Adrenal gland (tissue), 12 donors: ENCODE measurements around the gene LINGO4. TPM values are rescaled to one million over a fixed set of nuclear protein-coding genes. Genes with fewer than 3 reads are reported as not detected.

Source experiments
- DNase-seq, 7 donors: peaks; one replicate each; pipeline ENCODE4 v3.0.0-alpha.2; 2019 to 2020
- H3K27ac ChIP-seq, 5 donors: fragments of 200-600 bp; sonication (generic) in 4 of 5; 1 replicate in 3 of 5; 2 replicates in 2 of 5; pipeline versions ENCODE4 v1.5.1 to v1.8.0; 2016 to 2020; ENCODE audit warnings: mild to moderate bottlenecking in 1 of 5
- H3K27me3 ChIP-seq: fragments of 200-600 bp; 2 replicates; pipeline ENCODE4 v1.8.0; 2021
- H3K36me3 ChIP-seq, 2 donors: fragments of 200-600 bp; replicated peaks in 1 of 2; 1 replicate in 1 of 2; 2 replicates in 1 of 2; pipeline versions ENCODE4 v1.5.1 to v1.8.0; 2018 to 2022
- H3K4me1 ChIP-seq, 2 donors: fragments of 200-600 bp; replicated peaks in 1 of 2; 1 replicate in 1 of 2; 2 replicates in 1 of 2; pipeline versions ENCODE4 v1.5.1 to v1.8.0; 2018 to 2021
- H3K4me3 ChIP-seq, 4 donors: fragments of 200-600 bp; sonication (generic) in 3 of 4; one replicate each; pipeline ENCODE4 v1.5.1; 2016 to 2018
- H3K9me3 ChIP-seq, 3 donors: fragments of 200-600 bp; sonication (generic) in 1 of 3; replicated peaks in 1 of 3; 1 replicate in 2 of 3; 2 replicates in 1 of 3; pipeline versions ENCODE4 v1.5.1 to v1.8.0; 2016 to 2021
- POLR2A ChIP-seq, 2 donors: fragments of 450-650 bp; IDR thresholded peaks; one replicate each; pipeline ENCODE4 v1.6.1; 2017; ENCODE audit warnings: antibody characterized with exemption in 2 of 2, mild to moderate bottlenecking in 2 of 2, moderate library complexity in 1 of 2
- WGBS, 4 donors: extraction: QIAGEN DNeasy Blood & Tissue Kit in 2 of 4; methylation state at CpG; one replicate each; pipeline versions ENCODE4 v1.1.5 to v1.1.7; 2013 to 2017; 5-methylcytosine and 5-hydroxymethylcytosine counted together
- intact Hi-C, 2 donors: fragments of 100-400 bp; cut with DNase I; formaldehyde crosslinking; loops; one replicate each; pipeline versions ENCODE4 v1.14.1 to v1.15.0; 2022 to 2023
- polyA plus RNA-seq, 3 donors: library from polyadenylated mRNA; stranded (reverse); fragments of 200-250 nt in 2 of 3; fragments of 350-450 nt in 1 of 3; fragmentation: Illumina TruSeq in 1 of 3; extraction: RNeasy Lipid Tissue Mini Kit (QIAGEN cat#74804) in 1 of 3; gene quantifications; one replicate each; pipeline ENCODE4 v1.2.3, GENCODE V29; 2013 to 2014
- total RNA-seq, 9 donors: library from RNA; depleted of rRNA in 4 of 9; stranded (reverse); fragments of >200 nt in 4 of 9; fragments of 120-200 nt in 1 of 9; fragmentation: NEBNext Ultra II Directional in 1 of 9; extraction: Animal tissue kit (Norgen Biotek cat#: 25700) in 1 of 9; gene quantifications; one replicate each; pipeline versions ENCODE4 v1.1.0 to v1.2.4, GENCODE V29; 2013 to 2023
- TF ChIP-seq, protein P1 (sequence below), 6 experiments: fragments of 450-650 bp in 4 of 6; fragments of 200-600 bp in 2 of 6; sonication (generic) in 1 of 6; IDR thresholded peaks; 1 replicate in 5 of 6; 2 replicates in 1 of 6; pipeline versions ENCODE4 v1.5.1 to v1.8.0; 2016 to 2021; ENCODE audit warnings: antibody characterized with exemption in 6 of 6, mild to moderate bottlenecking in 2 of 6, moderate library complexity in 1 of 6
- donor health status: healthy with polysubstance abuse.
- donor health status: Bipolar disorder and iron deficiency.
- donor health status: DM: yes; HTN: yes; CAD: no.
- donor health status: DM: no; HTN: no; CAD: no.
- donor health status: DM: no; HTN: no; CAD: no.
- donor health status: DM: yes; HTN: yes; CAD: no.

Gene LINGO4
- total and polyA plus RNA-seq, 12 donors: 0.11 to 0.56 (median 0.32) TPM; not detected in 6

DNA sequence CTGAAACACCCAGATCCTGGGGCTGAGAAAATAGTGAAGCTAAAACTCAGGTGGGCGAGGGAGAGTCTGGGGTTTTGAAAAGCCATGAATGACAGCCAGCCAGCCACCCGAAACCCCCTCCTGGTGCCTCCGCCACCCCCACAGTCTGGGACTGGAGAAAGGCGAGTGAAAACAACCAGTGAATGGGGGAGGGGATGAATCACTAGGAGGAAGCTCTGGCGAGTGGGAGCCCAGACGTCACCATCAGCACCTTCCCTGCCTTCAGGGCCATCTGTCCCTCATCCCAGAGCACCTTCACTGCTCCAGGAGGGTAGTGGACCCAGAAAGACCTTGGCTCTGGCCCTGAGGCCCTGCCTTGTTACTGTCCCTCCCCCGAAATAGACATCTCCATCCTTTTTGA, 17.2 kb upstream of the LINGO4 start:
- 53 to 58% (median 57%) methylated on average over 7 of the region's 7 CpGs for WGBS, 4 donors
- H3K36me3 ChIP-seq: no peaks in the 10 kb centered on the region
- no peak for DNase-seq
- no peaks in the 10 kb centered on the region for H3K27me3 ChIP-seq
- H3K4me1 ChIP-seq: peaks cover 0 to 3% of the 10 kb centered on the region in 2 donors
- TF ChIP-seq, protein P1, sequence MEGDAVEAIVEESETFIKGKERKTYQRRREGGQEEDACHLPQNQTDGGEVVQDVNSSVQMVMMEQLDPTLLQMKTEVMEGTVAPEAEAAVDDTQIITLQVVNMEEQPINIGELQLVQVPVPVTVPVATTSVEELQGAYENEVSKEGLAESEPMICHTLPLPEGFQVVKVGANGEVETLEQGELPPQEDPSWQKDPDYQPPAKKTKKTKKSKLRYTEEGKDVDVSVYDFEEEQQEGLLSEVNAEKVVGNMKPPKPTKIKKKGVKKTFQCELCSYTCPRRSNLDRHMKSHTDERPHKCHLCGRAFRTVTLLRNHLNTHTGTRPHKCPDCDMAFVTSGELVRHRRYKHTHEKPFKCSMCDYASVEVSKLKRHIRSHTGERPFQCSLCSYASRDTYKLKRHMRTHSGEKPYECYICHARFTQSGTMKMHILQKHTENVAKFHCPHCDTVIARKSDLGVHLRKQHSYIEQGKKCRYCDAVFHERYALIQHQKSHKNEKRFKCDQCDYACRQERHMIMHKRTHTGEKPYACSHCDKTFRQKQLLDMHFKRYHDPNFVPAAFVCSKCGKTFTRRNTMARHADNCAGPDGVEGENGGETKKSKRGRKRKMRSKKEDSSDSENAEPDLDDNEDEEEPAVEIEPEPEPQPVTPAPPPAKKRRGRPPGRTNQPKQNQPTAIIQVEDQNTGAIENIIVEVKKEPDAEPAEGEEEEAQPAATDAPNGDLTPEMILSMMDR (IDR thresholded peaks at IDR 0.05): no peak
- H3K9me3 ChIP-seq: no peaks in the 10 kb centered on the region
- H3K27ac ChIP-seq: no peak overlapping the region
- H3K4me3 ChIP-seq: no peak overlapping the region
- intact Hi-C loops: no loop called here

DNA sequence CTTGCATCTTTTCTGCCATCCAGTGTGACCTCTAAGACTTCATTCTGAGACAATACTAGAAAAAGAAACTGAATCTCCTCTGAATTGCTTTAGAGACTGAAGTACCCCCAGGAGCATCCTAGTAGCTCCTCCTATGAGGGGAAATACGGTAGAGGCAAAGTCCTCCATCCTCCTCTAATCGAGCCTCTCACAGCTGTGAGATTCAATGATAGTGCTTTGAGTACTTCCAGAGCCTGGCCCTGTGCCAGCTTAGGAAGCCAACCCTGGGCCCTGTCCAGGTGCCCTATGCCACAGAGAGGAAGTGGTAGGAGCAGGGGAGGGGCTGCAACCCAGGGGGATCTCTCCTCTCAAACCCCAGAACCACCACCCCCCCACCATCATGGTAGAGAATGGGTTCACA, 15.7 kb upstream of the LINGO4 start:
- no peaks in the 10 kb centered on the region for H3K27me3 ChIP-seq
- H3K4me3 ChIP-seq: no peak overlapping the region
- peaks cover 0 to 3% of the 10 kb centered on the region in 2 donors for H3K4me1 ChIP-seq
- intact Hi-C loops: no loop called here
- no peaks in the 10 kb centered on the region for H3K36me3 ChIP-seq
- no peaks in the 10 kb centered on the region for H3K9me3 ChIP-seq
- 17 to 39% (median 34%) methylated on average over 2 of the region's 2 CpGs for WGBS, 4 donors
- peak in 3 of 7 donors; percentile 40 to 76 (median 42) for DNase-seq
- TF ChIP-seq, protein P1 (IDR thresholded peaks at IDR 0.05): no peak
- no peak for TF ChIP-seq POLR2A (IDR thresholded peaks at IDR 0.05)
- no peak overlapping the region for H3K27ac ChIP-seq

DNA sequence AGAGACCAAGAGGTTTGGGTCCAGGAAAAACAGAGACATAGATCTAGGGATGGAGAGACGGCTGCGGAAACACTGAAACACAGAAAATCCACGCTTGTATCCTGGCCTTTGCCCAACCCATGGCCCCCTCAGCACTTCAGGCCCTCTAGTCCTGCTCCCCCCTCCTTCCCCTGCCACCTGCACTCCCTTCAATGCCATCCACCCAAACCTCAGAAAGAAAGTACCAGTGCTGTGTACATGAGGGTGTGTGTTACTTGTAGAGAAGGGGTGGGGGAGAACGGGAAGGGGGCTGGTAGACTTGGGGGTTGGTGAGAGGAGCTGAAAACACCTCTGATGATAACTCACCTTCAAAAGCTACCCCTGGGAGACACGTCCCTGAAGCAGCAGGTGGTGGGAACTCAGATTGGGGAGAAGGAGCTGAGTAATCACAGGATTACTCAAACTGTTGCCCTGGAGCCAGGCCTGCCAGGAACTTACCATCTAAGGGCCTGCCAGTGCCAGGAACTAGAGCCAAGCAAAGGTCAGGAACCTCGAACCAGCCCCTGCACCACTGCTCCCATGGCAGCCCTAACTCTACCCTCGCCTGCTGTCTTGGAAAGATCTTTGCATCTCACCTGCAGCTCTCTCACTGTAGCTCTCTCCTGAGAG, 14.9 kb upstream of the LINGO4 start:
- Histone ChIP-seq H3K27ac (no peak overlapping the region), H3K4me3 (no peak overlapping the region), H3K4me1 (peaks cover 0 to 3% of the 10 kb centered on the region in 2 donors), H3K36me3 (no peaks in the 10 kb centered on the region), H3K9me3 (no peaks in the 10 kb centered on the region), H3K27me3 (no peaks in the 10 kb centered on the region)
- peak in 4 of 7 donors; percentile 50 to 77 (median 70) for DNase-seq
- WGBS, 4 donors: 53 to 80% (median 73%) methylated on average over 6 to 7 of the region's 7 CpGs
- intact Hi-C loops: no loop called here
- TF ChIP-seq, protein P1 (IDR thresholded peaks at IDR 0.05): no peak
- TF ChIP-seq POLR2A (IDR thresholded peaks at IDR 0.05): no peak

DNA sequence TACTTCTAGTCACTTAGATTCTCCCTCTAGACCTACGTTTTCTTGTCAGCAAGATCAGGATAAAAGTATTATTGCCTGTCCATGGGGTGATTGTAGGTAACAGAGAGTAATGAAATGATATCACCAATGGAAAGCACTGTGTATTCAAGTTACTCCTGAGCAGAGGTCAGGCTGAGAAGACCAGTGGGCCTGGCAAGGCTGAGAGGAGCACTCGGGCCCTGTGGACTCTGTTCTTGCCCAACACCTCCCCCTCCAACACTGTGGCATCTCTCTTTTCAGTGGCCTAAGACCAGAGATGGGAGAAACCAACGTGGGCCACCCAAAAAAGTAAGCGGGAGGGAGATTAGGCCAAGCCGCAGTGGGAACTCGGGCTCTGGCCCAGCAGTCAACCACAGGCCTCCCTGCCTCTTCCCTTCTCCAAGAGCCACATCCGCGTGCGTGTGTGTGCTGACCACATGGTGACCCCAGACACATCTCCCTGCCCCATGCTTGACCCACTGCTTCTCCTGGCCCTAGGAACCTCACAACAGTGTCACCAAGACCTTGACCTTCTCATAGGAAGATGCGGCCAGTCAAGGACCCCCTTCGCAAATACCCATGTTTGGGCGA, 14.1 kb upstream of the LINGO4 start:
- no peak for DNase-seq
- intact Hi-C loops: no loop called here
- TF ChIP-seq, protein P1 (IDR thresholded peaks at IDR 0.05): no peak
- TF ChIP-seq POLR2A (IDR thresholded peaks at IDR 0.05): no peak
- H3K27ac ChIP-seq: no peak overlapping the region
- no peaks in the 10 kb centered on the region for H3K27me3 ChIP-seq
- 74 to 83% (median 78%) methylated on average over 3 to 12 of the region's 12 CpGs for WGBS, 4 donors
- H3K4me3 ChIP-seq: no peak overlapping the region
- H3K36me3 ChIP-seq: no peaks in the 10 kb centered on the region
- H3K4me1 ChIP-seq: peaks cover 0 to 3% of the 10 kb centered on the region in 2 donors
- no peaks in the 10 kb centered on the region for H3K9me3 ChIP-seq
